ENCODE measurements around the gene PPP4R2.

Gene PPP4R2

GRCh38 chr3:73036694-73037591 lies 40.3 kb downstream of the PPP4R2 start:
- TF ChIP-seq, protein P1, sequence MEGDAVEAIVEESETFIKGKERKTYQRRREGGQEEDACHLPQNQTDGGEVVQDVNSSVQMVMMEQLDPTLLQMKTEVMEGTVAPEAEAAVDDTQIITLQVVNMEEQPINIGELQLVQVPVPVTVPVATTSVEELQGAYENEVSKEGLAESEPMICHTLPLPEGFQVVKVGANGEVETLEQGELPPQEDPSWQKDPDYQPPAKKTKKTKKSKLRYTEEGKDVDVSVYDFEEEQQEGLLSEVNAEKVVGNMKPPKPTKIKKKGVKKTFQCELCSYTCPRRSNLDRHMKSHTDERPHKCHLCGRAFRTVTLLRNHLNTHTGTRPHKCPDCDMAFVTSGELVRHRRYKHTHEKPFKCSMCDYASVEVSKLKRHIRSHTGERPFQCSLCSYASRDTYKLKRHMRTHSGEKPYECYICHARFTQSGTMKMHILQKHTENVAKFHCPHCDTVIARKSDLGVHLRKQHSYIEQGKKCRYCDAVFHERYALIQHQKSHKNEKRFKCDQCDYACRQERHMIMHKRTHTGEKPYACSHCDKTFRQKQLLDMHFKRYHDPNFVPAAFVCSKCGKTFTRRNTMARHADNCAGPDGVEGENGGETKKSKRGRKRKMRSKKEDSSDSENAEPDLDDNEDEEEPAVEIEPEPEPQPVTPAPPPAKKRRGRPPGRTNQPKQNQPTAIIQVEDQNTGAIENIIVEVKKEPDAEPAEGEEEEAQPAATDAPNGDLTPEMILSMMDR (IDR thresholded peaks at IDR 0.05; ENCODE audit: low read depth, low read length) = no peak
- H3K4me3 ChIP-seq (ENCODE audit: low read depth, low read length) = no peak overlapping the region

DNA sequence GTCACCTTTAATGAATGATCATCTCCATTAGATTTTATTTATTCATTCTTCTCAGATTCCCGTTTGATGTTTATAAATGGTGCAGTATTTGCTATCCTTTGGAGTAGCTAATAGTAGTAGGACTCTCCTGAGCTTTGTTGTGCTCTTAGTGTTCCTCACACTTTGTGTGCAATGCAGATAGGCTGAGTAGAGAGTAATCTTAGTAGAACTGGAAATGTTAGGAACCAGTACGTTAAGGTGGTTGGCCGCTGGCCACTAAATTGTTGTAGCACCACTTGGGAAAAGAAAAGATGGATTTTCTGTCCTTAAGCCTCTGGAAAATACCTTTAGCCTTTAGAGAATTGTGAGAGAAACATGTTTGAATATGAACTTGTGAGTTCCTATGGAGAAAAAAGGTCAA lies 44.9 kb downstream of the PPP4R2 start:
- TF ChIP-seq, protein P1 (IDR thresholded peaks at IDR 0.05; ENCODE audit: low read depth, low read length) = no peak
- H3K4me3 ChIP-seq (ENCODE audit: low read depth, low read length) = no peak overlapping the region

- H3K4me3 ChIP-seq (ENCODE audit: low read depth, low read length) = no peak overlapping the region
Observed at GRCh38 chr3:73043414-73043813, 46.8 kb downstream of the PPP4R2 start.

GRCh38 chr3:73045391-73045790 lies 48.8 kb downstream of the PPP4R2 start:
- TF ChIP-seq, protein P1 (IDR thresholded peaks at IDR 0.05; ENCODE audit: low read depth, low read length) = no peak
- H3K4me3 ChIP-seq (ENCODE audit: low read depth, low read length) = no peak overlapping the region

More at GRCh38 chr3:73043414-73043813, 46.8 kb downstream of the PPP4R2 start:
- TF ChIP-seq, protein P1 (IDR thresholded peaks at IDR 0.05; ENCODE audit: low read depth, low read length) = no peak

DNA sequence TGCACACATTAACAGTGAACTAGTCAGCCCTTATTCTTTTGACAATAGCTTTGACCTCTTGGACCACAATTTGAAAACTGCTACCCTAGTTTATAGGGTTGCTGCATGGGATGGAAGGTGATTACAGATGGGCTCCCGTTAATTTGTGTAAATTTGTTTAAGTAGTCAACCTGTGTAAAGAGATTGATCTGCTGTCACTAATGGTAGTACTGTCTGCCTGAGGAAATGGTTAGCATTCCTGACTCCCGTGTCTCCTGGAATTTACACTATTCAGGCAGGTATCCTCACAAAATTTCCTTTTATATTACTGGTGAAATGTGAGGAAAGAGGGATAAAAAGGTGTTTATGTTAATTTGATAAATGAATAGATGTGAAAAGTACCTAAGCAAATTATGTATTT lies 49.6 kb downstream of the PPP4R2 start:
- TF ChIP-seq, protein P1 (IDR thresholded peaks at IDR 0.05; ENCODE audit: low read depth, low read length) = no peak
- H3K4me3 ChIP-seq (ENCODE audit: low read depth, low read length) = no peak overlapping the region

- TF ChIP-seq, protein P1 (IDR thresholded peaks at IDR 0.05; ENCODE audit: low read depth, low read length) = no peak
Observed at GRCh38 chr3:73049319-73049718, 52.7 kb downstream of the PPP4R2 start.

GRCh38 chr3:73052857-73053256 lies 56.2 kb downstream of the PPP4R2 start:
- TF ChIP-seq, protein P1 (IDR thresholded peaks at IDR 0.05; ENCODE audit: low read depth, low read length) = no peak
- H3K4me3 ChIP-seq (ENCODE audit: low read depth, low read length) = no peak overlapping the region

More at GRCh38 chr3:73049319-73049718, 52.7 kb downstream of the PPP4R2 start:
- H3K4me3 ChIP-seq (ENCODE audit: low read depth, low read length) = no peak overlapping the region
